GM12892 (cell line): ENCODE results near the gene PAX5.
A peak's percentile ranks its signal among the peaks of the same experiment; 100 is the strongest.

ENCODE experiments used
- DNase-seq: peaks from one replicate; pipeline ENCODE4 v3.0.0; 2011; ENCODE audit not compliant: insufficient read length
- FAIRE-seq: peaks from 2 replicates; lab custom pipeline; 2011; peaks lifted over from hg19 to GRCh38; lab: Jason Lieb, UNC
- POLR2A ChIP-seq: IDR thresholded peaks from 2 replicates; pipeline ENCODE4 v1.6.1; 2011; ENCODE audit warnings: low read depth, low read length, control low read depth
- POLR2AphosphoS5 ChIP-seq: IDR thresholded peaks from 2 replicates; pipeline ENCODE4 v1.6.1; 2011; ENCODE audit warnings: low read depth, low read length, control low read depth
- TAF1 ChIP-seq: IDR thresholded peaks from 2 replicates; pipeline ENCODE4 v1.6.1; 2011; ENCODE audit warnings: low read depth, mild to moderate bottlenecking, control low read depth, low read length, borderline replicate concordance

The PAX5 gene

GRCh38 chr9:36847781-36848673 is 186.0 kb downstream of the PAX5 start:
- DNase-seq = no peak
- no peak for TF ChIP-seq POLR2A
- TF ChIP-seq TAF1 = no peak
- FAIRE-seq = no peak

- FAIRE-seq = no peak
Measured at GRCh38 chr9:36846621-36847020, 187.4 kb downstream of the PAX5 start.

GRCh38 chr9:36845844-36846243 is 188.2 kb downstream of the PAX5 start:
- FAIRE-seq = no peak
- TF ChIP-seq POLR2AphosphoS5 (no peak), POLR2A (no peak), TAF1 (no peak)

More at GRCh38 chr9:36846621-36847020, 187.4 kb downstream of the PAX5 start:
- DNase-seq = no peak
- no peak for TF ChIP-seq POLR2A
- TF ChIP-seq POLR2AphosphoS5 = no peak
- no peak for TF ChIP-seq TAF1

GRCh38 chr9:36844961-36845360 is 189.1 kb downstream of the PAX5 start:
- no peak for TF ChIP-seq POLR2A
- TF ChIP-seq TAF1 = no peak
- no peak for TF ChIP-seq POLR2AphosphoS5
- no peak for DNase-seq
- FAIRE-seq = no peak

More at GRCh38 chr9:36845844-36846243, 188.2 kb downstream of the PAX5 start:
- DNase-seq = no peak

GRCh38 chr9:36843964-36844363 is 190.1 kb downstream of the PAX5 start:
- TF ChIP-seq POLR2A (no peak), TAF1 (no peak), POLR2AphosphoS5 (no peak)
- no peak for DNase-seq
- no peak for FAIRE-seq

GRCh38 chr9:36842560-36843530 is 191.2 kb downstream of the PAX5 start:
- no peak for TF ChIP-seq POLR2A
- no peak for TF ChIP-seq TAF1
- TF ChIP-seq POLR2AphosphoS5 = peak; percentile 41; the same call in 1 of the 2 replicates
- DNase-seq = no peak
- peak; percentile 17 for FAIRE-seq

- TF ChIP-seq POLR2AphosphoS5 (no peak), POLR2A (no peak), TAF1 (no peak)
- no peak for DNase-seq
- no peak for FAIRE-seq
Measured at GRCh38 chr9:36840898-36841536, 193.1 kb downstream of the PAX5 start.

- no peak for TF ChIP-seq POLR2AphosphoS5
- TF ChIP-seq TAF1 = no peak
- TF ChIP-seq POLR2A = no peak
- no peak for DNase-seq
- no peak for FAIRE-seq
Measured at GRCh38 chr9:36839131-36839885, 194.8 kb downstream of the PAX5 start.

- no peak for DNase-seq
- FAIRE-seq = no peak
- no peak for TF ChIP-seq POLR2AphosphoS5
- no peak for TF ChIP-seq TAF1
- no peak for TF ChIP-seq POLR2A
Measured at GRCh38 chr9:36837431-36838405, 196.3 kb downstream of the PAX5 start.

GRCh38 chr9:36836486-36836885 is 197.6 kb downstream of the PAX5 start:
- FAIRE-seq = no peak
- TF ChIP-seq POLR2AphosphoS5 (no peak), POLR2A (no peak; the same call in 1 of the 2 replicates), TAF1 (no peak)

More at GRCh38 chr9:36836486-36836885, 197.6 kb downstream of the PAX5 start:
- DNase-seq = no peak
